ENCODE data around the gene OGG1. TPM values are rescaled to one million over a fixed set of nuclear protein-coding genes. Genes with fewer than 3 reads are reported as not detected.

The OGG1 gene
- total RNA-seq, 6 donors from 2014 or later = 13.7 to 49.2 (median 18.3) TPM

DNA sequence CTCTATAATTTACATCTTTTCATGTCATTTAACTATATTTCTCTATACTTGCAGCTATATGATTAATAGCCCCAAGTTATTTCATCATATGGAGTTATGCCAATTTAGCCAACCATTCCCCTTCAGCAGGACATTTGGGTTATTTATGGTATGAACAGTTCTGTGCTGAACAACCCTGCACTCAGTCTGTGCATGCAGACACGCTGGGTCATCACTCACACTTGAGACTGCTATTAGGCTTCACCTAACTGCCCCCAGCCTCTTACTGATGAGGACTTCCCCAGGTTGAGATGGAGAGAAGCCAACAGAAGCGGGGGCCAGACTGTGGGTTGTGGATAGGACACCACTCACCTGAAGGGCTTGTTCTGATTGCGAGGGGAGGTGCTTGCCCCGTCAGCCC is 35.2 kb downstream of the OGG1 start:
- no peak for DNase-seq
- Histone ChIP-seq H3K27me3 (no peaks in the 10 kb centered on the region), H3K4me3 (no peak overlapping the region), H3K27ac (no peak overlapping the region), H3K36me3 (peaks cover 21 to 90% (median 58%) of the 10 kb centered on the region in 4 donors), H3K9me3 (no peaks in the 10 kb centered on the region), H3K4me1 (peaks cover 0 to 11% (median 6%) of the 10 kb centered on the region in 4 donors)
- no peak for TF ChIP-seq POLR2A (IDR thresholded peaks at IDR 0.05)
- WGBS, 2 donors = 92 to 94% methylated on average over 4 of the region's 4 CpGs
- no peak for ATAC-seq (ENCODE audit: low FRiP score in 2 of 2)

DNA sequence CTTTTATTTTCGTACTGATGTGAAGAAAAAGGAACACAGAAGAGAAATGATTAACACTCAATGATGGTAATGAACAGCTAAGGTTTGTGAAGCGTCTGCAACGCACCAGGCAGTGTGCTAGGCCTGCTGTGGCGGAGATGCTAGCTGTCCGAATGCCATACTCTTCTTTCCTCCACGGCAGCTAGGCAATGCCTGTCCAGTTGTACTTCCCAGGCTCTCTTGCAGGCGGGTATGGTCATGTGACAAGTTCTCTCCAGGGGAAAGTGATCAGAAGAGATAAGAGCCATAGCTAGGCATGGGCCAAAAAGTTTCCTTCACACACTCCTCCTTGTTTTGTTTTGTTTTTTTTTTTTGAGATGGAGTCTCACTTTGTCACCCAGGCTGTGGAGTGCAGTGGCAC is 35.9 kb downstream of the OGG1 start:
- DNase-seq = no peak
- Histone ChIP-seq H3K9me3 (no peaks in the 10 kb centered on the region), H3K27me3 (no peaks in the 10 kb centered on the region), H3K4me1 (peaks cover under 1 to 4% (median 3%) of the 10 kb centered on the region in 4 donors), H3K4me3 (no peak overlapping the region), H3K27ac (no peak overlapping the region), H3K36me3 (peaks cover 21 to 83% (median 56%) of the 10 kb centered on the region in 4 donors)
- TF ChIP-seq POLR2AphosphoS5 (IDR thresholded peaks at IDR 0.05) (no peak), POLR2A (IDR thresholded peaks at IDR 0.05) (no peak)
- ATAC-seq (ENCODE audit: low FRiP score in 2 of 2) = no peak
- WGBS, 2 donors = 80 to 82% methylated on average over 7 of the region's 7 CpGs

DNA sequence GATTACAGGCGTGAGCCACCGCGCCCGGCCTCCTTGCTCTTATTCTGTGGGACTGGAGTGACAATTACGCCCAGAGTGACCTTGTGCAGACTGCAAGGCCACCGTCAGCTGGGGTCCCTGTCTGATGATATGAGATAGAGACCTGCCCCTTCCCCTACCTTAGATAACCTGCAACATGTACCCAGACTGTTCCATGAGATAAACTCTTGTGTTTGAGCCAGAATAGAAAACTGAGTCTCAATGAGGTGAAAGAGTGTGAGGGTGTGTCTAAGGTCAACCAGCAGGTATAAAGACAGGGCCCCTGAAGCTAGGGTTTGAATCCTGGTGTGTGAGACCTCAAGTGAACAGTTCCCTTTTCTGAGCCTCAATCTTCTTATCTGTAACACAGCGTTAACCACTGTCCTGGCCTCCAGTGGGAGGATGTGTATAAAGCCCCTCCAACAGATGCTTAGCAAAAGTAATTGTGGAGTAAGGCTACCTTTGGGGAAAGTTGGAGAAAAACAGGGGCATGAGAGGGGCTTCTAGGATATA is 36.5 kb downstream of the OGG1 start:
- no peak for DNase-seq
- Histone ChIP-seq H3K9me3 (no peaks in the 10 kb centered on the region), H3K4me3 (no peak overlapping the region), H3K27me3 (no peaks in the 10 kb centered on the region), H3K27ac (no peak overlapping the region), H3K4me1 (peaks cover 4 to 10% (median 7%) of the 10 kb centered on the region in 4 donors), H3K36me3 (peaks cover 21 to 79% (median 52%) of the 10 kb centered on the region in 4 donors)
- no peak for ATAC-seq (ENCODE audit: low FRiP score in 2 of 2)
- 94 to 97% methylated on average over 7 of the region's 7 CpGs for WGBS, 2 donors
- TF ChIP-seq POLR2A (IDR thresholded peaks at IDR 0.05) (no peak), EP300 (IDR thresholded peaks at IDR 0.05) (no peak), POLR2AphosphoS5 (IDR thresholded peaks at IDR 0.05) (no peak)
- TF ChIP-seq, protein P1, sequence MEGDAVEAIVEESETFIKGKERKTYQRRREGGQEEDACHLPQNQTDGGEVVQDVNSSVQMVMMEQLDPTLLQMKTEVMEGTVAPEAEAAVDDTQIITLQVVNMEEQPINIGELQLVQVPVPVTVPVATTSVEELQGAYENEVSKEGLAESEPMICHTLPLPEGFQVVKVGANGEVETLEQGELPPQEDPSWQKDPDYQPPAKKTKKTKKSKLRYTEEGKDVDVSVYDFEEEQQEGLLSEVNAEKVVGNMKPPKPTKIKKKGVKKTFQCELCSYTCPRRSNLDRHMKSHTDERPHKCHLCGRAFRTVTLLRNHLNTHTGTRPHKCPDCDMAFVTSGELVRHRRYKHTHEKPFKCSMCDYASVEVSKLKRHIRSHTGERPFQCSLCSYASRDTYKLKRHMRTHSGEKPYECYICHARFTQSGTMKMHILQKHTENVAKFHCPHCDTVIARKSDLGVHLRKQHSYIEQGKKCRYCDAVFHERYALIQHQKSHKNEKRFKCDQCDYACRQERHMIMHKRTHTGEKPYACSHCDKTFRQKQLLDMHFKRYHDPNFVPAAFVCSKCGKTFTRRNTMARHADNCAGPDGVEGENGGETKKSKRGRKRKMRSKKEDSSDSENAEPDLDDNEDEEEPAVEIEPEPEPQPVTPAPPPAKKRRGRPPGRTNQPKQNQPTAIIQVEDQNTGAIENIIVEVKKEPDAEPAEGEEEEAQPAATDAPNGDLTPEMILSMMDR (IDR thresholded peaks at IDR 0.05) = no peak

DNA sequence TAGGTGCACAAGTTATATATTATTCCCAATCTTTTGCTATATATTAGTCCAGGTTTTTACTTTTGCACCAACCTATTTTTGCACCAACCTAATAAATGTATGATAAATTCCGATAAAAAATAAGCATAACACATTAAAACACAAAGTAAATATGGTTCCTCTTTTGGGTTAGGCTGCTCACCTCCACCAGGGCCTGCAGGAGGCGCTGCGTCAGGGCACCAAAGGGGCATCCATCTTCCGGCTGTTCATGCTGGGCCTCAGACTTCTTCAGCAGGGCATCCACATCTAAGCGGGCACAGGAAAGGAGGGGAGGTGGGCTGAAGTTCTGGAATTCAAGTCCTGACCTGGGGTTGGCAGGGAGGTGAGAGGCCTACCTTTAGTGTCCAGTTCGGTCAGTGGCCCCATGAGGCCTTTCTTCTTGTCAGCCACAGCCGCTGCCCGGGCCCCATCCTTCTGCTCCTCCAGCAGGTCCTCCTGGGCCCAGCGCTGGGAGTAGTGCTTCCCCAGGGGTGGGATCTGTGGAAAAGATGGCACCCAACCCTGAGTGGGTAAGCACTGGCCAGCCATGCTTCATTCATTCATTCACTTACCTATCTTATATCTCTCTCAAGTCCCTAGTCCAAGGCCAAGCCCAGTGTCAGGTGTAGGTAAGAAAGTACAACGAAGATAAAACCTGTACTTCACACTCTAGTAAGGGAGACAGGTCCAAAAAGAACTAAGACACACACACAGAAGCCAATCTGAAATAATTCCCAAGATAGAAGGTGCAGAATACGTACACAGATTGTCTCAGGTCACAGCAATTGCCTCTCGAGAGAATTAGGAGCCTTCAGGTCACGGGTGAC is 37.3 kb downstream of the OGG1 start:
- Histone ChIP-seq H3K27ac (no peak overlapping the region), H3K36me3 (peaks cover 21 to 71% (median 47%) of the 10 kb centered on the region in 4 donors), H3K4me1 (peaks cover 11 to 14% (median 13%) of the 10 kb centered on the region in 4 donors), H3K9me3 (no peaks in the 10 kb centered on the region), H3K27me3 (no peaks in the 10 kb centered on the region), H3K4me3 (no peak overlapping the region)
- DNase-seq (no peak), ATAC-seq (ENCODE audit: low FRiP score in 2 of 2) (no peak)
- WGBS, 2 donors = 93 to 95% methylated on average over 13 of the region's 13 CpGs
- TF ChIP-seq, protein P1 (IDR thresholded peaks at IDR 0.05) = peak in 2 of 6 experiments; percentile 16 to 23
- no peak for TF ChIP-seq POLR2A (IDR thresholded peaks at IDR 0.05)

DNA sequence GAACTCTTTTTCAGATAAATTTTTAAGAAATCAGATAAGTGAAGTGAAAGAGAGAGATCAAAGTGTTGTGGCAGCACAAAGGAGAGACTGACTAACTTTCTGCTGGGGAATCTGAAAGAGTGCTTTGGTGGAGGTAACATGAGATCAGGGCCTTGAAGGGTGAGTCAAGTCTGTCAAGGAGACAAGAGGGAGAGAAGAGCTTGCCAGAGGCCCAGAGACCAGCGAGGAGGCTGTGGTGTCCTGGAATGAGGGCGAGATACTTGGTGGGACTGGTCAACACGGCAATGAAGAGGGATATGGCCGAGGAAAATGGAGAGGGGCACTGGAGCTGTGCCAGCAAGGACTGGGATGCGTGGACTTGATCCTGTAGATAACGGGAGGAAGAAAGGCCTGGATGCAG is 38.0 kb downstream of the OGG1 start:
- Histone ChIP-seq H3K4me3 (no peak overlapping the region), H3K9me3 (no peaks in the 10 kb centered on the region), H3K4me1 (peaks cover 9 to 14% (median 13%) of the 10 kb centered on the region in 4 donors), H3K27me3 (no peaks in the 10 kb centered on the region), H3K27ac (no peak overlapping the region), H3K36me3 (peaks cover 21 to 64% (median 44%) of the 10 kb centered on the region in 4 donors)
- DNase-seq (no peak), ATAC-seq (ENCODE audit: low FRiP score in 2 of 2) (no peak)
- TF ChIP-seq POLR2A (IDR thresholded peaks at IDR 0.05) (no peak), EP300 (IDR thresholded peaks at IDR 0.05) (no peak), POLR2AphosphoS5 (IDR thresholded peaks at IDR 0.05) (no peak)
- TF ChIP-seq, protein P1 (IDR thresholded peaks at IDR 0.05) = no peak
- 86 to 88% methylated on average over 6 of the region's 6 CpGs for WGBS, 2 donors
